ENCODE data around the gene MARCHF11.

GRCh38 chr5:16140417-16140816 lies 39.2 kb downstream of the MARCHF11 start:
- no peak for TF ChIP-seq EZH2 (IDR thresholded peaks at IDR 0.05; ENCODE audit: low read depth, unreplicated experiment)
- TF ChIP-seq CTCF (conservative IDR thresholded peaks at IDR 0.05; ENCODE audit: low read depth in 2 of 2), result no peak
- no peak for TF ChIP-seq REST (IDR thresholded peaks at IDR 0.05; ENCODE audit: unreplicated experiment)
- no peak for TF ChIP-seq EZH2phosphoT487 (IDR thresholded peaks at IDR 0.05; ENCODE audit: unreplicated experiment)

Data from GM23338 (cell line).